IMR-90 (cell line): ENCODE results near the gene JMJD7. TPM values are rescaled to one million over a fixed set of nuclear protein-coding genes. Genes with fewer than 3 reads are reported as not detected.

Experiments used
- ATAC-seq: fragments of 200-7000 bp; cut with Tn5 transposase; 2 replicates; pipeline ENCODE4 v1.9.1; 2020; ENCODE audit warnings: low read depth, mild to moderate bottlenecking, moderate library complexity
- BruUV-seq: library from RNA; stranded (reverse); fragments of 400-500 nt; replicated peaks from 2 replicates; lab custom pipeline; 2021; lab: Mats Ljungman, UMichigan
- CTCF ChIA-PET: fragments of 300-600 bp; formaldehyde crosslinking; extraction: SDS; loops from one replicate; lab custom pipeline; 2021; ENCODE audit warnings: antibody characterized with exemption; lab: Yijun Ruan, JAX
- POLR2A ChIA-PET: fragments of 300-600 bp; sonication (Branson Sonifier 250); formaldehyde crosslinking; loops from one replicate; lab custom pipeline; 2022; ENCODE audit warnings: antibody characterized with exemption; ENCODE audit not compliant: unreplicated experiment; lab: Charles Lee
- DNase-seq: peaks from one replicate; pipeline ENCODE4 v3.0.0; 2013
- H2AFZ ChIP-seq: replicated peaks from 2 replicates; pipeline ENCODE3; 2013; ENCODE audit warnings: low read length, mild to moderate bottlenecking; ENCODE audit not compliant: poor library complexity
- H2AK5ac ChIP-seq: 2 replicates; pipeline ENCODE4 v1.6.1; 2013; ENCODE audit warnings: low read depth, low read length, inconsistent platforms
- H2AK9ac ChIP-seq: replicated peaks from 2 replicates; pipeline ENCODE3; 2013; ENCODE audit warnings: mild to moderate bottlenecking, low read depth, low read length, moderate library complexity; ENCODE audit not compliant: poor library complexity
- H2BK120ac ChIP-seq: 2 replicates; pipeline ENCODE4 v1.6.1; 2013; ENCODE audit warnings: low read depth, low read length, inconsistent platforms
- H2BK15ac ChIP-seq: 3 replicates; pipeline ENCODE4 v1.6.1; 2013; ENCODE audit warnings: low read depth, low read length, inconsistent platforms
- H2BK20ac ChIP-seq: 2 replicates; pipeline ENCODE4 v1.6.1; 2013; ENCODE audit warnings: low read depth, mild to moderate bottlenecking, inconsistent platforms, low read length, moderate library complexity
- H2BK5ac ChIP-seq: 2 replicates; pipeline ENCODE4 v1.6.1; 2013; ENCODE audit warnings: mild to moderate bottlenecking, low read depth, low read length, inconsistent platforms; ENCODE audit not compliant: poor library complexity, severe bottlenecking
- H3K14ac ChIP-seq: replicated peaks from 2 replicates; pipeline ENCODE4 v1.6.1; 2013; ENCODE audit warnings: low read depth, low read length, inconsistent platforms
- H3K18ac ChIP-seq: 2 replicates; pipeline ENCODE4 v1.6.1; 2013; ENCODE audit warnings: low read depth, low read length, control low read depth
- H3K23ac ChIP-seq: 2 replicates; pipeline ENCODE4 v1.6.1; 2013; ENCODE audit warnings: low read depth, low read length, inconsistent platforms
- H3K27ac ChIP-seq: 2 replicates; pipeline ENCODE4 v1.5.1; 2013; ENCODE audit warnings: mild to moderate bottlenecking, control low read depth, low read length; ENCODE audit not compliant: insufficient read depth
- H3K27me3 ChIP-seq: 2 replicates; pipeline ENCODE4 v1.6.1; 2013; ENCODE audit warnings: low read length; ENCODE audit not compliant: control insufficient read depth, insufficient read depth
- H3K36me3 ChIP-seq: 2 replicates; pipeline ENCODE4 v1.6.1; 2013; ENCODE audit warnings: low read length, mixed read lengths; ENCODE audit not compliant: control insufficient read depth, insufficient read depth
- H3K4ac ChIP-seq: 2 replicates; pipeline ENCODE4 v1.6.1; 2013; ENCODE audit warnings: low read depth, low read length, inconsistent platforms
- H3K4me1 ChIP-seq: 2 replicates; pipeline ENCODE4 v1.6.1; 2013; ENCODE audit warnings: low read length, mixed read lengths; ENCODE audit not compliant: control insufficient read depth, insufficient read depth
- H3K4me2 ChIP-seq: 2 replicates; pipeline ENCODE4 v1.6.1; 2013; ENCODE audit warnings: low read depth, mild to moderate bottlenecking, control low read depth, low read length, moderate library complexity
- H3K4me3 ChIP-seq: 2 replicates; pipeline ENCODE4 v1.5.1; 2013; ENCODE audit warnings: low read depth, mild to moderate bottlenecking, control low read depth, low read length, moderate library complexity; ENCODE audit not compliant: insufficient read depth
- H3K56ac ChIP-seq: 2 replicates; pipeline ENCODE4 v1.6.1; 2013; ENCODE audit warnings: low read length, inconsistent platforms; ENCODE audit not compliant: insufficient read depth; ENCODE audit errors: extremely low read depth
- H3K79me1 ChIP-seq, 2 experiments: 2 replicates each; pipeline ENCODE4 v1.6.1; 2013; ENCODE audit warnings: low read length in 2 of 2, inconsistent platforms in 1 of 2, low read depth in 1 of 2
- H3K9ac ChIP-seq: 2 replicates; pipeline ENCODE4 v1.6.1; 2013; ENCODE audit warnings: low read depth, low read length, control low read depth
- H3K9me1 ChIP-seq: 2 replicates; pipeline ENCODE4 v1.6.1; 2013; ENCODE audit warnings: low read length, inconsistent platforms; ENCODE audit not compliant: insufficient read depth
- H3K9me3 ChIP-seq: 2 replicates; pipeline ENCODE4 v1.6.1; 2013; ENCODE audit warnings: low read length; ENCODE audit not compliant: control insufficient read depth, insufficient read depth
- H4K20me1 ChIP-seq: 2 replicates; pipeline ENCODE4 v1.6.1; 2013; ENCODE audit warnings: low read length, inconsistent platforms; ENCODE audit not compliant: insufficient read depth
- H4K5ac ChIP-seq: 2 replicates; pipeline ENCODE4 v1.6.1; 2013; ENCODE audit warnings: mild to moderate bottlenecking, low read depth, low read length, control low read depth
- H4K8ac ChIP-seq, 2 experiments: 2 replicates each; pipeline ENCODE4 v1.6.1; 2013; ENCODE audit warnings: low read depth in 2 of 2, low read length in 2 of 2, control low read depth in 1 of 2, inconsistent platforms in 1 of 2
- H4K91ac ChIP-seq: 2 replicates; pipeline ENCODE4 v1.6.1; 2013; ENCODE audit warnings: low read depth, low read length, inconsistent platforms; ENCODE audit not compliant: insufficient read depth
- CHD1 ChIP-seq: IDR thresholded peaks from 2 replicates; pipeline ENCODE4 v1.6.1; 2012; ENCODE audit warnings: low read depth, low read length, improper control_type of control experiment
- POLR2A ChIP-seq: IDR thresholded peaks from 2 replicates; pipeline ENCODE4 v1.6.1; 2012; ENCODE audit warnings: mild to moderate bottlenecking, low read depth, low read length
- RAD21 ChIP-seq: IDR thresholded peaks from 2 replicates; pipeline ENCODE4 v1.6.1; 2012; ENCODE audit warnings: low read length, improper control_type of control experiment
- RCOR1 ChIP-seq: IDR thresholded peaks from 2 replicates; pipeline ENCODE4 v1.6.1; 2012; ENCODE audit warnings: mild to moderate bottlenecking, low read length, improper control_type of control experiment; ENCODE audit not compliant: insufficient replicate concordance
- USF2 ChIP-seq: fragments of 150-350 bp; IDR thresholded peaks from 2 replicates; pipeline ENCODE4 v1.6.1; 2017; ENCODE audit warnings: mild to moderate bottlenecking, antibody characterized with exemption, low read length, low read depth
- WGBS, 2 experiments: methylation state at CpG; one replicate each; pipeline versions ENCODE4 v1.1.5 to v1.1.7; 2013; ENCODE audit warnings: missing lambda C conversion rate in 2 of 2; ENCODE audit not compliant: insufficient read length in 1 of 2; ENCODE audit errors: extremely low coverage in 2 of 2; 5-methylcytosine and 5-hydroxymethylcytosine counted together
- dilution Hi-C: fragments of 300-500 bp; cut with HindIII; formaldehyde crosslinking; loops from one replicate; pipeline ENCODE4 v1.14.3; 2018; ENCODE audit warnings: low sequenced_read_pairs; ENCODE audit not compliant: unreplicated experiment
- in situ Hi-C: fragments of 300-500 bp; cut with MboI; formaldehyde crosslinking; loops from 3 replicates; pipeline ENCODE4 v1.14.3; 2019; ENCODE audit warnings: low sequenced_read_pairs, inconsistent platforms, mixed read lengths
- intact Hi-C: fragments of 100-400 bp; cut with micrococcal nuclease; formaldehyde crosslinking; loops from 2 replicates; pipeline ENCODE4 v1.10.0; 2022
- polyA plus RNA-seq, 3 experiments: library from polyadenylated mRNA; depleted of rRNA; stranded (reverse); fragments of >200 nt; gene quantifications; 2 replicates each; pipeline ENCODE4 v1.2.3, GENCODE V29; 2012; ENCODE audit warnings: low replicate concordance in 1 of 3
- total RNA-seq: library from RNA; depleted of rRNA; stranded (reverse); fragments of >200 nt; gene quantifications from 2 replicates; pipeline ENCODE4 v1.2.3, GENCODE V29; 2012
- TF ChIP-seq, protein P1 (sequence below): fragments of 150-350 bp; IDR thresholded peaks from 2 replicates; pipeline ENCODE4 v1.6.1; 2016; ENCODE audit warnings: low read depth, mild to moderate bottlenecking, low read length, moderate library complexity, borderline replicate concordance
- TF ChIP-seq, protein P2 (sequence below): conservative IDR thresholded peaks from 2 replicates; pipeline ENCODE4 v1.5.1; 2012; ENCODE audit warnings: mild to moderate bottlenecking, low read depth, low read length, improper control_type of control experiment

JMJD7 gene
- total and polyA plus RNA-seq, 2 of the 4 experiments (the other 2 are of a cell fraction): 5.0 to 6.3 TPM

GRCh38 chr15:41797201-41797944 is 30.5 kb upstream of the JMJD7 start:
- ChIA-PET CTCF (no interaction called here), POLR2A (interaction anchor here (1.0 kb wide), 1 partner anchor 23 kb away, joined by 3 read pairs; the partner anchor contains the start of gene MAPKBP1)
- H3K9ac ChIP-seq: no peak overlapping the region
- H4K5ac ChIP-seq: no peak overlapping the region
- no peak overlapping the region for H3K27ac ChIP-seq
- H3K27me3 ChIP-seq: no peaks in the 10 kb centered on the region
- peaks cover 10% of the 10 kb centered on the region for H3K36me3 ChIP-seq
- peaks cover 18% of the 10 kb centered on the region for H3K4me1 ChIP-seq
- no peak overlapping the region for H2AK9ac ChIP-seq
- ATAC-seq (no peak), DNase-seq (no peak)
- no peak overlapping the region for H3K56ac ChIP-seq
- in situ Hi-C loops (no loop called here), dilution Hi-C loops (no loop called here), intact Hi-C loops (no loop called here)
- no peak overlapping the region for H3K18ac ChIP-seq
- H4K8ac ChIP-seq: peak overlapping the region in 1 of 2 experiments; percentile 24; a peak in 1 of 4 replicates
- no peak overlapping the region for H4K91ac ChIP-seq
- TF ChIP-seq RCOR1: no peak
- no peak for TF ChIP-seq CHD1
- TF ChIP-seq, protein P1, sequence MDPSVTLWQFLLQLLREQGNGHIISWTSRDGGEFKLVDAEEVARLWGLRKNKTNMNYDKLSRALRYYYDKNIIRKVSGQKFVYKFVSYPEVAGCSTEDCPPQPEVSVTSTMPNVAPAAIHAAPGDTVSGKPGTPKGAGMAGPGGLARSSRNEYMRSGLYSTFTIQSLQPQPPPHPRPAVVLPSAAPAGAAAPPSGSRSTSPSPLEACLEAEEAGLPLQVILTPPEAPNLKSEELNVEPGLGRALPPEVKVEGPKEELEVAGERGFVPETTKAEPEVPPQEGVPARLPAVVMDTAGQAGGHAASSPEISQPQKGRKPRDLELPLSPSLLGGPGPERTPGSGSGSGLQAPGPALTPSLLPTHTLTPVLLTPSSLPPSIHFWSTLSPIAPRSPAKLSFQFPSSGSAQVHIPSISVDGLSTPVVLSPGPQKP: no peak
- TF ChIP-seq, protein P2, sequence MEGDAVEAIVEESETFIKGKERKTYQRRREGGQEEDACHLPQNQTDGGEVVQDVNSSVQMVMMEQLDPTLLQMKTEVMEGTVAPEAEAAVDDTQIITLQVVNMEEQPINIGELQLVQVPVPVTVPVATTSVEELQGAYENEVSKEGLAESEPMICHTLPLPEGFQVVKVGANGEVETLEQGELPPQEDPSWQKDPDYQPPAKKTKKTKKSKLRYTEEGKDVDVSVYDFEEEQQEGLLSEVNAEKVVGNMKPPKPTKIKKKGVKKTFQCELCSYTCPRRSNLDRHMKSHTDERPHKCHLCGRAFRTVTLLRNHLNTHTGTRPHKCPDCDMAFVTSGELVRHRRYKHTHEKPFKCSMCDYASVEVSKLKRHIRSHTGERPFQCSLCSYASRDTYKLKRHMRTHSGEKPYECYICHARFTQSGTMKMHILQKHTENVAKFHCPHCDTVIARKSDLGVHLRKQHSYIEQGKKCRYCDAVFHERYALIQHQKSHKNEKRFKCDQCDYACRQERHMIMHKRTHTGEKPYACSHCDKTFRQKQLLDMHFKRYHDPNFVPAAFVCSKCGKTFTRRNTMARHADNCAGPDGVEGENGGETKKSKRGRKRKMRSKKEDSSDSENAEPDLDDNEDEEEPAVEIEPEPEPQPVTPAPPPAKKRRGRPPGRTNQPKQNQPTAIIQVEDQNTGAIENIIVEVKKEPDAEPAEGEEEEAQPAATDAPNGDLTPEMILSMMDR: no peak
- TF ChIP-seq USF2: no peak
- TF ChIP-seq POLR2A: no peak
- TF ChIP-seq RAD21: no peak
- 100% methylated on average over 2 of the region's 8 CpGs; no CpG with 5 or more reads in 1 of the 2 experiments for WGBS, 2 experiments
- H2BK120ac ChIP-seq: no peak overlapping the region
- BruUV-seq: no TSS peak
- no peak overlapping the region for H2BK15ac ChIP-seq
- H3K4ac ChIP-seq: no peak overlapping the region
- no peak overlapping the region for H2BK5ac ChIP-seq
- no peak overlapping the region for H3K14ac ChIP-seq
- H3K9me3 ChIP-seq: no peaks in the 10 kb centered on the region
- H3K23ac ChIP-seq: no peak overlapping the region; the same call in 1 of the 2 replicates
- peaks cover 34% of the 10 kb centered on the region for H3K9me1 ChIP-seq
- H2AK5ac ChIP-seq: 0 out of 2 replicates have a peak overlapping the region, but pooled peaks have one; percentile 13
- H3K4me3 ChIP-seq: no peak overlapping the region
- peaks cover 40 to 82% of the 10 kb centered on the region in 2 experiments for H3K79me1 ChIP-seq
- no peak overlapping the region for H3K4me2 ChIP-seq
- no peak overlapping the region for H2AFZ ChIP-seq
- 0 out of 2 replicates have a peak overlapping the region, but pooled peaks have one; percentile 47 for H2BK20ac ChIP-seq
- no peaks in the 10 kb centered on the region for H4K20me1 ChIP-seq
